IPS-18c (cell line): ENCODE measurements around the gene CYP27C1.
"Not testable (repeated sequence)": the region's sequence is repeated elsewhere in the genome, so short reads cannot be mapped to it uniquely, and the experiment has no call there.

Experiments used
- H3K4me3 ChIP-seq: 2 replicates; pipeline ENCODE4 v1.7.0; 2013; ENCODE audit warnings: low read depth, mild to moderate bottlenecking, low read length, moderate library complexity; ENCODE audit not compliant: insufficient read depth
- H3K9me3 ChIP-seq: one replicate; pipeline ENCODE4 v1.6.1; 2013; ENCODE audit warnings: mild to moderate bottlenecking, low read length, moderate library complexity; ENCODE audit not compliant: control insufficient read depth, insufficient read depth

CYP27C1 gene

DNA sequence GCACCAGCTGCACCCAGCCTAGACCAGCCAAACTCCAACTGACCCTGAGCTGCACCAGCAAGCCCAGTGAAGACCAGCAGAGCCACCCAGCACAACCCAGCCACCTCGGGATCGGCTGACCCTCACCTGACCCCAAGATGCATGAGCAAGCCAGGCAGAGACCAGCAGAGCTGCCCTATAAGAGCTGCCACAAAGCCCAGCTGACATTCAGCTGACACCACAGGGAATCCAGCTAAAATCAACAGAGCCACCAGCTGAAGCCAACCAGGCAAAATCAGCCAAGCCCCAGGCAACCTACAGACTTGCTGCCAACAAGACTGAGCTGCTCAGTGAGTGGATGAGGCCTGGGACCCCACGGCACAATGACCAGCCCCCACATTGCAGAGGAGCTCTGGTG lies 54.6 kb downstream of the CYP27C1 start:
- H3K4me3 ChIP-seq = no peak overlapping the region; the same call in 1 of the 2 replicates
- no peaks in the 10 kb centered on the region for H3K9me3 ChIP-seq

DNA sequence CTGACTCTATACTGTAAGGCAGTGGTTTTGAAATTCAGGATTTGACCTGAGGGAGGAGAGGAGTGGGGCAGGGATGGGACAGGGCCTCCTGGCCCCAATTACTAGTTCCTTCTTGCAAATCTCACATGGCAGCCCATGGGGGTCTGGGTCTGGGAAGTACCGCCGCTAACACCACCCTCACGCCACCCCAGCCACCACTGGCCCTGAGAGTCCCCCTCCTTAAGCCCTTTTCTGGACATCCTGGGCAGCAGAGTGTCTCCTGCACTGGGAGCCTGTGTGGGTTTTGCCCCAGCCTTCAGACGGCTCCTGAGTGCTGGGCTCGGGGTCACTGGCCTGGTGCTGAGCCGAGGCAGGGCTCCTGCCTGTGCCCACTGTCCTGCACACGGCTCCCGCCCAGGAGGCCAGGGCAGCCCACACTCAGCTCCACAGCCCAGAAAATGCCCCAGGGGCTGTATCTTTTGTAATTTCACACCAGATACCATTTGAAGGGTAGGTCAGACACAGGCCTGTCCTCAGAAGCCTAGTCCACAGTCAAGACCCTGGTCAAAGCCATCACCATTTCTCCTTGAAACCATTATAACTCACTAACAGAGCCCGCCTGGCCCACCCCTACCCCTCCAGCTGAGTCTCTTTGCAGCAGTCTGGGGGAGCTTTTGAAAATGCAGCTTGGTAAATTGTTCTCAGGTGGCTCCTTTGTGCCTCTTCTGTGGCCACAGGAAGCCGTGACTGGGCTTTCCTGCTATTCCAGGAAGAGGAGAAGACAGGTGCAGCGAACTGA lies 55.1 kb downstream of the CYP27C1 start:
- Histone ChIP-seq H3K4me3 (no peak overlapping the region; the same call in 1 of the 2 replicates), H3K9me3 (no peaks in the 10 kb centered on the region)

GRCh38 chr2:127163921-127164320 lies 56.2 kb downstream of the CYP27C1 start:
- Histone ChIP-seq H3K4me3 (no peak overlapping the region), H3K9me3 (no peaks in the 10 kb centered on the region)

- not testable (repeated sequence) for H3K4me3 ChIP-seq, H3K9me3 ChIP-seq
Observed at GRCh38 chr2:127163090-127163406, 57.1 kb downstream of the CYP27C1 start.

- no peaks in the 10 kb centered on the region for H3K9me3 ChIP-seq
- H3K4me3 ChIP-seq = no peak overlapping the region
Observed at GRCh38 chr2:127162261-127163089, 57.6 kb downstream of the CYP27C1 start.

GRCh38 chr2:127161176-127162136 lies 58.6 kb downstream of the CYP27C1 start:
- H3K4me3 ChIP-seq = no peak overlapping the region

DNA sequence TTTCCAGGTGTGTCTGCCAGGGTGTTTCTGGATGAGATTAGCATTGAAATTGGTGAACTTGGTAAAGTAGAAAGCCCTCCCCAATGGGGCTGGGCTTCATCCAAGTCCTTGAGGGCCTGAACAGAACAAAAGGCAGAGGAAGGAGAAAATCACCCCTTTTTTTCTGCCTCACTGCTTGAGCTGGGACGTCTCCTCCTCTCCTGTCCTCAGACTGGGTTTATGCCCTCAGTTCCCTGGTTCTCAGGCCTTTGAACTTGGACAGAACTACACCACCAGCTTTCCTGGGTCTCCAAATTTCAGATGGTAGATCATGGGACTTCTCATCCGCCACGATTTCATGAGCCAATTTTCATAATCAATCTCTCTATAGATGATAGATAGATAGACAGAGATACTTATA lies 59.4 kb downstream of the CYP27C1 start:
- H3K4me3 ChIP-seq = no peak overlapping the region

More at GRCh38 chr2:127161176-127162136, 58.6 kb downstream of the CYP27C1 start:
- no peaks in the 10 kb centered on the region for H3K9me3 ChIP-seq

DNA sequence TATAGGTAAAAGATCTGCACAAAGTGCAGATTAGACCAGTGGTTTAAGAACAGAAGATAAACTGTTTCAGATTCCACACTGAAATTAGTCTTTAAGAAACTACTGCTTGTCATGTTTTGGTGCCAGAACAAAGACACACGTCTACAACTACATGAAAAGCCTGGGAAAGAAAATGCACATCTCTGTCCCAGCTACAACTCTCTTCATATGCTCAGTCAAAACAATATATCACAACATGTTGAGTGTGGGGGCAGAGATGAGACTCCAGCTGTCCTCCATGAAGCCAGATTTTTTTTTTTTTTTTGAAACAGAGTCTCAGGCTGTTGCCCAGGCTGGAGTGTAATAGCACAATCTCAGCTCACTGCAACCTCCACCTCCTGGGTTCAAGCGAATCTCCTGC lies 60.6 kb downstream of the CYP27C1 start:
- Histone ChIP-seq H3K4me3 (no peak overlapping the region), H3K9me3 (no peaks in the 10 kb centered on the region)

More for the DNA sequence above, 59.4 kb downstream of the CYP27C1 start:
- no peaks in the 10 kb centered on the region for H3K9me3 ChIP-seq

- H3K4me3 ChIP-seq = no peak overlapping the region
- H3K9me3 ChIP-seq = no peaks in the 10 kb centered on the region
Observed at GRCh38 chr2:127158614-127159290, 61.3 kb downstream of the CYP27C1 start.

DNA sequence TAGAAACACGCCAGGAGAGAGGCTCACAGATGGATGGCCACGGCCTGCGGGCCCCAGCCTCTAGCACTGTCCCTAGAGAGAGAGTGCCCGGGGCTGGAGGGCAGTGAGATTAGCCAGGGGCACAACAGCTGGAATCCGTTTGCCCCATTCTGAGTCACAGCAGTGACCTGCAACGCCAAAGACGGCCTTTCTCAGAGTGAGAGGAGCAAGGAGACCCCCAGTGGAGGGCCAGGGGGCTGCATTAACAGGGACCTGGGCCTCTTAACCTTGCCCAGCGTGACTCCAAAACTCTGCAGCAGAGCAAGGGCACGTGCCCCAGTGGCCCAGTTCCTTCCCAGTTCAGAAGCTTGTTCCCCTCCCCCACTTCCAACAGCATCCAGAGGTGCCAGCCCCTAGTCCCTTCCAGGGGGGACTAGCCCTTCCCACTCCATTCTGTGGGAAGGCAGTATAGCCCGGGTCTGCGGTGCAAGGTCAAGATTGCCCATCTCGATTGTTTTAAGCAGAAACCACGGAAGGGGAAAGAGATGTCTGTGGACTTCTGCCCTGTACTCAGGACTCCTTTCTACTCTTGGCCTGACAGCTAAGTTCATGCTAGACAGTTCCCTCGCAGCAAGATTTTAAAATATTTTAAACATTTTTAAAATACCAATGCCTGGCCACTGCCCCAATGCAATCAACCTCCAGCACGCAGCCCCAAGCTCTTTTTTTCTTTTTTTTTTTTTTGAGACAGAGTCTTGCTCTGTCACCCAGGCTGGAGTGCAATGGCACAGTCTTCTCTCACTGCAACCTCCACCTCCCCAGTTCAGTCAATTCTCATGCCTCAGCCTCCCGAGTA lies 62.2 kb downstream of the CYP27C1 start:
- no peaks in the 10 kb centered on the region for H3K9me3 ChIP-seq
- no peak overlapping the region; the same call in 1 of the 2 replicates for H3K4me3 ChIP-seq

GRCh38 chr2:127157114-127157513 lies 63.0 kb downstream of the CYP27C1 start:
- H3K4me3 ChIP-seq = no peak overlapping the region
- no peaks in the 10 kb centered on the region for H3K9me3 ChIP-seq

DNA sequence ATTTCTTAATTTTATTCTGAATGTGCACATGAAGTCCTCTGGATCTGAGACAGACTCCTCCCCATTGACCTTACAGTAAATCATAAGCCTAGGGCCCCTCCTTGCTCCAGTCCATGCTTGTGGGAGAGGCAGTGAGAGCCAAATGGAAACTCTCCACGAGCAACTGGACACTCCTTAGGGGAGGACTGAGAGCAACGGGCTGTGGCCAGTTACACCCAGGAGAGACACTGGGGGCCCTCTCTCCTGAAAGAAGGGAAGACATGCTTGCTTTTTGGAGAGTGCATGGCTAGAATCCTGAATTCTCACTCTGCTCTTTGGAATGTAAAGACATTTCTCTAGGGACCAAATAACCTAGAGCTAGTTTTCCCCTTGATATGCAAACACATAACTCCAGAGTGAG lies 64.2 kb downstream of the CYP27C1 start:
- no peak overlapping the region for H3K4me3 ChIP-seq
- no peaks in the 10 kb centered on the region for H3K9me3 ChIP-seq

- peaks cover 2% of the 10 kb centered on the region for H3K9me3 ChIP-seq
Observed at GRCh38 chr2:127155028-127155581, 65.0 kb downstream of the CYP27C1 start.

DNA sequence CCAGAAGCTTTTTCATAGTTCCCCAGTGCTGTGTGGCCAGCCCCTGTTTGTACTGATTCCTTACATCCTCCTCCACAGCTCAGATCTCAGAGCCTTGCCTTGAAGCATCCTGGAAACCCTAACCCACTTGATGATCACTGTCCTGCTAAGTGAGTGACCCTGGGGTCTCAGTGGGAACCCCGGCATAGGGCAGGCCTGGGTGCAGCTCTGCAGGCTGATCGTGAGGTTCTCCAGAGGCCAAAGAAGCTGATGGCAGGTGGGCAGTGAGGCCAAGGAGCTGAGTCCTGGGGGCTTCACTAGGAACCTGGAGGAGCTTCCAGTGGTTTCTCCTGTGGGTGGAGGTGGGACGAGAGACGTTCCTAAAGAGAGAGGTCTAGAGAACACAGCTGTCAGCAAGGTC lies 65.7 kb downstream of the CYP27C1 start:
- Histone ChIP-seq H3K4me3 (no peak overlapping the region), H3K9me3 (peaks cover 2% of the 10 kb centered on the region)

More at GRCh38 chr2:127155028-127155581, 65.0 kb downstream of the CYP27C1 start:
- no peak overlapping the region for H3K4me3 ChIP-seq

DNA sequence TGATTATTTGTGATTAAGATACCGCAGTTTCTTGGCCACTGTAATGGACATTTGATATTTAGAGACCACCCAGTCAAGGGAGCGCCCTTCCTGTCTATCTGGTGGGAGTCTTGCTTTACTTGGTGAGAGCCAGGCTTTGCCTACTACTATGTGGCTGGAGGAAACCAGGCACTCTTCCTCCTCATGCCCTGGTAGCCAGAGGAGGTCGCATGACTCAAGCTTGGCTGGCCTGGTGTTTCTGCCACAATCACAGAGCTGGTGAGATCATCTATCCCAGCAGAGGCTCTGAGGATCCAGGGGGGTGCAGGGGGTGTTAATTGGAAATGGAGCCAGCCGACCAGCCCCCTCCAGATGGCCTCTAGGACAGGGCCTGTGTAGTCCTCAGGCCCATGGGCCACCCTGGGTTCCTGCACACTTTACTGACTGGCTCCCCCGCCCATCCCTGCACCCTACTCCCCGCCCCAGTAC lies 66.4 kb downstream of the CYP27C1 start:
- Histone ChIP-seq H3K9me3 (peaks cover 2% of the 10 kb centered on the region), H3K4me3 (no peak overlapping the region)

GRCh38 chr2:127150996-127151395 lies 69.1 kb downstream of the CYP27C1 start:
- Histone ChIP-seq H3K4me3 (no peak overlapping the region), H3K9me3 (peaks cover 2% of the 10 kb centered on the region)
